Neural cell (in vitro differentiated cells): ENCODE results near the gene LUM.

Experiments used
- CTCF ChIP-seq: fragments of 450-650 bp; IDR thresholded peaks from 2 replicates; pipeline ENCODE4 v1.5.1; 2014; ENCODE audit warnings: antibody characterized with exemption, mild to moderate bottlenecking, moderate library complexity; ENCODE audit not compliant: poor library complexity, severe bottlenecking
- EP300 ChIP-seq: fragments of 450-650 bp; conservative IDR thresholded peaks from 2 replicates; pipeline ENCODE4 v1.6.1; 2014; ENCODE audit warnings: antibody characterized with exemption, mild to moderate bottlenecking, moderate library complexity; ENCODE audit not compliant: poor library complexity, severe bottlenecking
- EZH2 ChIP-seq: fragments of 200-600, 300-800 bp; shearing (Covaris generic), sonication (generic); IDR thresholded peaks from 2 replicates; pipeline ENCODE4 v1.6.1; 2014; ENCODE audit warnings: antibody characterized with exemption, low read length, borderline replicate concordance, mild to moderate bottlenecking; ENCODE audit not compliant: insufficient read depth, poor library complexity, severe bottlenecking
- MXI1 ChIP-seq: fragments of 450-650 bp; conservative IDR thresholded peaks from 2 replicates; pipeline ENCODE4 v1.6.1; 2014; ENCODE audit warnings: antibody characterized with exemption, mild to moderate bottlenecking; ENCODE audit not compliant: poor library complexity, severe bottlenecking
- POLR2AphosphoS5 ChIP-seq: IDR thresholded peaks from 2 replicates; pipeline ENCODE4 v1.6.1; 2012
- RAD21 ChIP-seq: fragments of 450-650 bp; conservative IDR thresholded peaks from 2 replicates; pipeline ENCODE4 v1.6.1; 2014; ENCODE audit warnings: antibody characterized with exemption, mild to moderate bottlenecking, moderate library complexity
- REST ChIP-seq: IDR thresholded peaks from 2 replicates; pipeline ENCODE4 v1.6.1; 2012; ENCODE audit warnings: borderline replicate concordance
- SMC3 ChIP-seq: fragments of 450-650 bp; conservative IDR thresholded peaks from 2 replicates; pipeline ENCODE4 v1.6.1; 2014; ENCODE audit warnings: antibody characterized with exemption, mild to moderate bottlenecking, moderate library complexity; ENCODE audit not compliant: poor library complexity
- TAF1 ChIP-seq: IDR thresholded peaks from 2 replicates; pipeline ENCODE4 v1.6.1; 2012; ENCODE audit warnings: low read depth

- TF ChIP-seq SMC3 = no peak
- no peak for TF ChIP-seq POLR2AphosphoS5
- TF ChIP-seq CTCF = no peak
- no peak for TF ChIP-seq EZH2
- TF ChIP-seq TAF1 = no peak
- no peak for TF ChIP-seq RAD21
- TF ChIP-seq EP300 = no peak
- no peak for TF ChIP-seq REST
- no peak for TF ChIP-seq MXI1
Observed at GRCh38 chr12:91106283-91106682, 5.0 kb downstream of the LUM start.
